K562 (cell line): ENCODE measurements around the gene TXNRD2. TPM values are rescaled to one million over a fixed set of nuclear protein-coding genes. Genes with fewer than 3 reads are reported as not detected.

Experiments
- CHD7 ChIP-seq: fragments of 200-600 bp; sonication (generic); IDR thresholded peaks from one replicate; pipeline ENCODE4 v1.6.1; 2012; ENCODE audit warnings: mild to moderate bottlenecking, low read depth, low read length, inconsistent platforms
- HEY1 ChIP-seq: fragments of 250-450 bp; sonication (Bioruptor Pico); IDR thresholded peaks from 2 replicates; pipeline ENCODE4 v1.5.0; 2020; ENCODE audit warnings: mild to moderate bottlenecking, moderate library complexity, borderline replicate concordance
- NFXL1 ChIP-seq: fragments of 450-650 bp; formaldehyde crosslinking; IDR thresholded peaks from 2 replicates; pipeline ENCODE4 v1.4.0; 2021; ENCODE audit warnings: mild to moderate bottlenecking
- POLR2G ChIP-seq: fragments of 200-400 bp; formaldehyde crosslinking; IDR thresholded peaks from 2 replicates; pipeline ENCODE4 v1.6.1; 2017; ENCODE audit warnings: low read depth, mild to moderate bottlenecking, antibody characterized with exemption, low read length, moderate library complexity
- polyA plus RNA-seq, 8 experiments: library from polyadenylated mRNA; depleted of rRNA in 4 of 8; stranded (reverse) in 5 of 8; unstranded in 3 of 8; fragments of >200 nt; fragmentation: Nextera tagmentation in 2 of 8; fragmentation: Illumina TruSeq in 1 of 8; extraction: Ambion mirVana in 2 of 8; extraction: Trizol in 1 of 8; gene quantifications; 2 replicates each; pipeline versions ENCODE4 v1.2.1 to v1.2.3, GENCODE V29; 2011 to 2014; ENCODE audit warnings: inconsistent platforms in 1 of 8, missing spikeins in 1 of 8
- total RNA-seq, 7 experiments: library from RNA; depleted of rRNA in 6 of 7; stranded (reverse); fragments of >200 nt in 6 of 7; fragmentation: Illumina TruSeq in 2 of 7; extraction: Trizol in 2 of 7; gene quantifications; 2 replicates each; pipeline versions ENCODE4 v1.2.1 to v1.2.3, GENCODE V29; 2011 to 2021; ENCODE audit warnings: low replicate concordance in 1 of 7
- TF ChIP-seq, protein P1 (sequence below), 2 experiments: fragments of 450-650 bp; IDR thresholded peaks; 2 replicates each; pipeline ENCODE4 v1.6.1; 2016; ENCODE audit warnings: mild to moderate bottlenecking in 2 of 2, borderline replicate concordance in 1 of 2, low read depth in 1 of 2, moderate library complexity in 1 of 2

TXNRD2 gene
- total and polyA plus RNA-seq, 9 of the 15 experiments (the other 6 are each of a cell fraction or from before 2014, with no cell fraction given) = 3.3 to 80.2 (median 49.4) TPM

DNA sequence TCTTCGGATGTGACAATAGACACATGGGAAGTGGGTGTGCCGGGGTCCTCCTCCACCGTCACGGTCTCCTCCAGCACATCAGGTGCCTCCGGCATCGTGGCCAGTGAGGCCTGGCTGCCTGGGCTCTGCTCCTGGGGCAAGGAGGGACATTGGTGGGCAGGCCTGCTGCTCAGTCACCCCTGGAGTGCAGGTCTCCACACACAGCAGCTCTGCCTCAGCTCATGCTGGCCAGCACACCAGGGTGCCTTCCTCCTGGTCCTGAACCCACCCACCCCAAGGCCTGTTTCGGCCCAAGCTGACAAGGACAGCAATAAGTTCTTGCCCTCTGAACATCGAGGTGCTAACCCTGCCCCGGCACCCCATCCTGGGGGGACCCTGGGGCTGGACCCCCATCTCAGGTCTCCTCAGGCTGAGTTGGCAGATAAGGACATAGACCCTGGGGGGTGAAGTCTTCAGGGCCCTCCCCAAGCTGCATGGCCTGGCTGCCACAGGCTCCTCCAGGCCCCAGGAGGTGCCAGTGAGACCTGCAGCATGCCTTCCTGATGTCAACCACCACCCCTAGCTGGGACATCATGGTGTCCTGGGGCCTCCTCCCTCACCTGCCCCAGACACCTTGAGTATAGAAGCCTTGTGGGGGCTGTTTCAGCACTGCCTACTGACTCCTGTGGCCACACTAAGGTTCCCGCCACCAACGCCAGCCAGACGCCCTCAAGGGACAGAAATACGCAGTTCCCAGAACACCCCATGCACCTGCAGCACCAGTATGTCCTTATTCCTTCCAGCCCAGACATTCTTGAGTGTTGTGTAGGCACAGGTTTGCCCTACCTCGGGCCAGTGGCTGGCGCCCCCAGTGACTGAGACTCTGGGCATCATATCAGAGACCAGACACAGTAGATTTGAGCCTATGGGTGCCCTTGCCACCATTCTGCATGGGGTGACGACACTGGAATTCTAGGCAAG lies 40.6 kb upstream of the TXNRD2 start (continued):
- TF ChIP-seq, protein P1, sequence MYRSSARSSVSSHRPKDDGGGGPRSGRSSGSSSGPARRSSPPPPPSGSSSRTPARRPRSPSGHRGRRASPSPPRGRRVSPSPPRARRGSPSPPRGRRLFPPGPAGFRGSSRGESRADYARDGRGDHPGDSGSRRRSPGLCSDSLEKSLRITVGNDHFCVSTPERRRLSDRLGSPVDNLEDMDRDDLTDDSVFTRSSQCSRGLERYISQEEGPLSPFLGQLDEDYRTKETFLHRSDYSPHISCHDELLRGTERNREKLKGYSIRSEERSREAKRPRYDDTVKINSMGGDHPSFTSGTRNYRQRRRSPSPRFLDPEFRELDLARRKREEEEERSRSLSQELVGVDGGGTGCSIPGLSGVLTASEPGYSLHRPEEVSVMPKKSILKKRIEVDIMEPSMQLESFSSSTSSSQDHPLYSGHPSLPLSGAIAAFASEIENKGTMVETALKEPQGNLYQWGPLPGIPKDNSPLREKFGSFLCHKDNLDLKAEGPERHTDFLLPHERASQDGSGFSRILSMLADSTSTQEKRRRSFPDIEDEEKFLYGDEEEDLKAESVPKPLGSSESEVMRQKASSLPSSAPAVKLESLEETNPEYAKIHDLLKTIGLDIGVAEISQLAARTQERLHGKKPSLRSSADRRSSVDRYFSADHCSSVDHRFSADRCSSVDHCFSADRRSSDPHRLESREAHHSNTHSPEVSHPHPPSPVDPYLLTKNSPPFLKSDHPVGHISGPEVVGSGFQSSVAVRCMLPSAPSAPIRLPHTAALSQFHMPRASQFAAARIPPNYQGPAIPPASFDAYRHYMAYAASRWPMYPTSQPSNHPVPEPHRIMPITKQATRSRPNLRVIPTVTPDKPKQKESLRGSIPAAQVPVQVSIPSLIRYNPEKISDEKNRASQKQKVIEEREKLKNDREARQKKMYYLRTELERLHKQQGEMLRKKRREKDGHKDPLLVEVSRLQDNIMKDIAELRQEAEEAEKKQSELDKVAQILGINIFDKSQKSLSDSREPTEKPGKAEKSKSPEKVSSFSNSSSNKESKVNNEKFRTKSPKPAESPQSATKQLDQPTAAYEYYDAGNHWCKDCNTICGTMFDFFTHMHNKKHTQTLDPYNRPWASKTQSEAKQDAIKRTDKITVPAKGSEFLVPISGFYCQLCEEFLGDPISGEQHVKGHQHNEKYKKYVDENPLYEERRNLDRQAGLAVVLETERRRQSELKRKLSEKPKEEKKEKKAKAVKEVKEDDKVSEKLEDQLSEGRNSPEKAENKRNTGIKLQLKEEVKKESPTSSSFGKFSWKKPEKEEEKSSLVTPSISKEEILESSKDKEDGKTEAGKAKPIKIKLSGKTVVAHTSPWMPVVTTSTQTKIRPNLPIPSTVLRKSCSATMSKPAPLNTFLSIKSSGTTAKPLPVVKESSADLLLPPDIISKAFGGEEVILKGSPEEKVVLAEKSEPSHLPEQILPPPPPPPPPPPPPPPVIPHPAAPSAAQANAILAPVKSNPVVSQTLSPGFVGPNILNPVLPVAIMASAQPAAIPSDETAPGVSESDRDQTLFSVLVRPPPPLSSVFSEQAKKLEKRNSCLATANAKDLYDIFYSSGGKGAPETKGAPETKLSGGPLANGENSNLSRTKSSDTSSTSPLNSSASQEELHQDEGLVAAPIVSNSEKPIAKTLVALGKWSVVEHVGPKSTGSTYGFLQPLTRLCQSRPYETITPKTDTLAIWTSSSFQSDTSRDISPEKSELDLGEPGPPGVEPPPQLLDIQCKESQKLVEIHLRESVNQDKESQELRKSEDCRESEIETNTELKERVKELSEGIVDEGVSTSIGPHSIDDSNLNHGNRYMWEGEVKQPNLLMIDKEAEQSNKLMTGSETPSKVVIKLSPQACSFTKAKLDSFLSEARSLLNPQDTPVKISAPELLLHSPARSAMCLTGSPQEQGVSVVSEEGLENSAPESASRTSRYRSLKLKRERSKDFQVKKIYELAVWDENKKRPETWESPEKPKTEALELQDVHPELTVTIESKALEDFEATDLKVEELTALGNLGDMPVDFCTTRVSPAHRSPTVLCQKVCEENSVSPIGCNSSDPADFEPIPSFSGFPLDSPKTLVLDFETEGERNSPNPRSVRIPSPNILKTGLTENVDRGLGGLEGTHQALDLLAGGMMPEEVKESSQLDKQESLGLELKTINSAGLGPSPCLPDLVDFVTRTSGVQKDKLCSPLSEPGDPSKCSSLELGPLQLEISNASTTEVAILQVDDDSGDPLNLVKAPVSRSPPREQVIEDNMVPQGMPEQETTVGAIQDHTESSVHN (IDR thresholded peaks at IDR 0.05; ENCODE audit: borderline replicate concordance in 1 of 2, low read depth in 1 of 2) = no peak
- no peak for TF ChIP-seq NFXL1 (CRISPR knock-in tag)
- TF ChIP-seq CHD7 = peak; percentile 25
- no peak for TF ChIP-seq HEY1
- TF ChIP-seq POLR2G = peak; percentile 48; the same call in 1 of the 2 replicates
